ENCODE results near the gene UTP15. TPM values are rescaled to one million over a fixed set of nuclear protein-coding genes. Genes with fewer than 3 reads are reported as not detected.

The UTP15 gene
- total RNA-seq, 4 donors from 2014 or later: 10.5 to 35.0 (median 22.4) TPM

- H3K4me3 ChIP-seq: no peak overlapping the region
- no peak for ATAC-seq
- H3K27ac ChIP-seq: no peak overlapping the region
- H3K4me1 ChIP-seq: peaks cover 0 to 24% (median 4%) of the 10 kb centered on the region in 3 donors
- no peaks in the 10 kb centered on the region for H3K36me3 ChIP-seq
- no peaks in the 10 kb centered on the region for H3K27me3 ChIP-seq
- 77 to 80% methylated on average over 7 to 8 of the region's 9 CpGs for WGBS, 2 donors (ENCODE audit: low coverage in 1 of 2)
- no peaks in the 10 kb centered on the region for H3K9me3 ChIP-seq
- TF ChIP-seq POLR2A (IDR thresholded peaks at IDR 0.05) (no peak), POLR2AphosphoS5 (IDR thresholded peaks at IDR 0.05) (no peak), CTCF (IDR thresholded peaks at IDR 0.05) (no peak), EP300 (IDR thresholded peaks at IDR 0.05) (no peak)
Observed at GRCh38 chr5:73544429-73545402, 20.8 kb upstream of the UTP15 start.

GRCh38 chr5:73545403-73545779 is 20.2 kb upstream of the UTP15 start:
- Histone ChIP-seq H3K27me3 (no peaks in the 10 kb centered on the region), H3K27ac (no peak overlapping the region), H3K36me3 (no peaks in the 10 kb centered on the region), H3K4me1 (peaks cover 0 to 24% (median 4%) of the 10 kb centered on the region in 3 donors), H3K4me3 (no peak overlapping the region), H3K9me3 (no peaks in the 10 kb centered on the region)
- TF ChIP-seq EP300 (IDR thresholded peaks at IDR 0.05): no peak
- no peak for TF ChIP-seq POLR2A (IDR thresholded peaks at IDR 0.05)
- TF ChIP-seq POLR2AphosphoS5 (IDR thresholded peaks at IDR 0.05): no peak
- no peak for TF ChIP-seq CTCF (IDR thresholded peaks at IDR 0.05)
- no peak for ATAC-seq
- WGBS, 2 donors (ENCODE audit: low coverage in 1 of 2): 67 to 88% methylated on average over 1 of the region's 1 CpG

GRCh38 chr5:73550016-73550415 is 15.5 kb upstream of the UTP15 start:
- 88 to 94% methylated on average over 1 of the region's 1 CpG for WGBS, 2 donors (ENCODE audit: low coverage in 1 of 2)
- no peak for ATAC-seq
- TF ChIP-seq POLR2A (IDR thresholded peaks at IDR 0.05): no peak
- no peak for TF ChIP-seq POLR2AphosphoS5 (IDR thresholded peaks at IDR 0.05)
- no peak for TF ChIP-seq CTCF (IDR thresholded peaks at IDR 0.05)
- TF ChIP-seq EP300 (IDR thresholded peaks at IDR 0.05): no peak
- H3K27me3 ChIP-seq: no peaks in the 10 kb centered on the region
- no peaks in the 10 kb centered on the region for H3K9me3 ChIP-seq
- H3K36me3 ChIP-seq: peaks cover 3 to 44% of the 10 kb centered on the region in 2 donors
- H3K4me1 ChIP-seq: no peaks in the 10 kb centered on the region
- H3K4me3 ChIP-seq: no peak overlapping the region
- H3K27ac ChIP-seq: no peak overlapping the region

GRCh38 chr5:73552642-73553041 is 12.9 kb upstream of the UTP15 start:
- Histone ChIP-seq H3K27ac (no peak overlapping the region), H3K36me3 (peaks cover 3 to 71% of the 10 kb centered on the region in 2 donors), H3K27me3 (no peaks in the 10 kb centered on the region), H3K4me1 (no peaks in the 10 kb centered on the region), H3K9me3 (no peaks in the 10 kb centered on the region), H3K4me3 (no peak overlapping the region)
- ATAC-seq: no peak
- TF ChIP-seq CTCF (IDR thresholded peaks at IDR 0.05): no peak
- TF ChIP-seq POLR2A (IDR thresholded peaks at IDR 0.05): no peak
- no peak for TF ChIP-seq POLR2AphosphoS5 (IDR thresholded peaks at IDR 0.05)
- TF ChIP-seq EP300 (IDR thresholded peaks at IDR 0.05): no peak

- Histone ChIP-seq H3K4me3 (no peak overlapping the region), H3K27me3 (no peaks in the 10 kb centered on the region), H3K9me3 (no peaks in the 10 kb centered on the region), H3K36me3 (peaks cover 8 to 89% of the 10 kb centered on the region in 2 donors), H3K27ac (no peak overlapping the region), H3K4me1 (peaks cover under 1 to 16% (median 6%) of the 10 kb centered on the region in 3 donors)
- TF ChIP-seq POLR2AphosphoS5 (IDR thresholded peaks at IDR 0.05) (no peak), EP300 (IDR thresholded peaks at IDR 0.05) (no peak), POLR2A (IDR thresholded peaks at IDR 0.05) (no peak), CTCF (IDR thresholded peaks at IDR 0.05) (no peak)
- WGBS, 2 donors (ENCODE audit: low coverage in 1 of 2): 82 to 86% methylated on average over 1 of the region's 1 CpG
- ATAC-seq: no peak
Observed at GRCh38 chr5:73558950-73559349, 6.6 kb upstream of the UTP15 start.

All from gastroesophageal sphincter (tissue), 4 donors.